Natural killer cell treated with Interleukin-12 subunit alpha and Interleukin-12 subunit beta and Interleukin-15 and Interleukin-18, amount 100 ng/mL, for 72 hours (primary cell): ENCODE results near the gene RUFY4. TPM values are rescaled to one million over a fixed set of nuclear protein-coding genes. Genes with fewer than 3 reads are reported as not detected.
"Not testable (repeated sequence)": the region's sequence is repeated elsewhere in the genome, so short reads cannot be mapped to it uniquely, and the experiment has no call there.

ENCODE experiments used
- ATAC-seq, 2 donors: fragments of 150-1000 bp; cut with Tn5 transposase in 1 of 2; sonication (Bioruptor Pico), chemical (Tn5 transposase) in 1 of 2; 2 replicates each; pipeline ENCODE4 v1.10.0; 2021
- DNase-seq: peaks from one replicate; pipeline ENCODE4 v3.0.0; 2022; ENCODE audit warnings: low spot score
- H3K27ac Mint-ChIP-seq, 2 donors: 1 replicate in 1 of 2; 2 replicates in 1 of 2; pipeline ENCODE4 v1.8.0; 2022; ENCODE audit warnings: mixed read lengths in 2 of 2, mild to moderate bottlenecking in 1 of 2, moderate library complexity in 1 of 2
- H3K27me3 Mint-ChIP-seq, 2 donors: 1 replicate in 1 of 2; 2 replicates in 1 of 2; pipeline ENCODE4 v1.8.0; 2022; ENCODE audit warnings: mixed read lengths in 2 of 2
- H3K36me3 Mint-ChIP-seq: one replicate; pipeline ENCODE4 v1.8.0; 2022; ENCODE audit warnings: mixed read lengths
- H3K4me1 Mint-ChIP-seq, 2 donors: 1 replicate in 1 of 2; 2 replicates in 1 of 2; pipeline ENCODE4 v1.8.0; 2022; ENCODE audit warnings: low read depth in 2 of 2, mixed read lengths in 2 of 2, mild to moderate bottlenecking in 1 of 2
- H3K4me3 Mint-ChIP-seq: one replicate; pipeline ENCODE4 v1.8.0; 2022; ENCODE audit warnings: mixed read lengths
- H3K9me3 Mint-ChIP-seq: 2 replicates; pipeline ENCODE4 v1.8.0; 2022; ENCODE audit warnings: mixed read lengths
- total RNA-seq, 2 donors: library from RNA; stranded (reverse); gene quantifications; one replicate each; pipeline ENCODE4 v1.2.3, GENCODE V29; 2022

Gene RUFY4
- total RNA-seq, 2 donors from 2014 or later: 0.86 TPM; not detected in 1

GRCh38 chr2:218035463-218036100 is 33.5 kb upstream of the RUFY4 start:
- no peak overlapping the region for H3K4me3 Mint-ChIP-seq
- H3K27me3 Mint-ChIP-seq: peaks cover 21 to 35% of the 10 kb centered on the region in 2 donors
- ATAC-seq (no peak), DNase-seq (no peak)
- no peaks in the 10 kb centered on the region for H3K36me3 Mint-ChIP-seq
- H3K4me1 Mint-ChIP-seq: peaks cover 10 to 12% of the 10 kb centered on the region in 2 donors
- H3K9me3 Mint-ChIP-seq: no peaks in the 10 kb centered on the region
- no peak overlapping the region for H3K27ac Mint-ChIP-seq

- Mint-ChIP-seq H3K27me3 (peaks cover 27 to 43% of the 10 kb centered on the region in 2 donors), H3K4me1 (peaks cover 10 to 12% of the 10 kb centered on the region in 2 donors), H3K4me3 (no peak overlapping the region), H3K36me3 (no peaks in the 10 kb centered on the region), H3K27ac (no peak overlapping the region), H3K9me3 (no peaks in the 10 kb centered on the region)
- DNase-seq (no peak), ATAC-seq (no peak)
These were observed 32.7 kb upstream of the RUFY4 start for GRCh38 chr2:218036371-218036770.

- Mint-ChIP-seq H3K27ac (no peak overlapping the region), H3K9me3 (no peaks in the 10 kb centered on the region), H3K4me3 (no peak overlapping the region), H3K36me3 (no peaks in the 10 kb centered on the region), H3K27me3 (peaks cover 30 to 46% of the 10 kb centered on the region in 2 donors), H3K4me1 (peaks cover 8 to 12% of the 10 kb centered on the region in 2 donors)
- DNase-seq (no peak), ATAC-seq (no peak)
These were observed 29.9 kb upstream of the RUFY4 start for GRCh38 chr2:218039171-218039570.

GRCh38 chr2:218040883-218041282 is 28.2 kb upstream of the RUFY4 start:
- no peak overlapping the region for H3K4me3 Mint-ChIP-seq
- H3K27me3 Mint-ChIP-seq: peaks cover 30 to 47% of the 10 kb centered on the region in 2 donors
- H3K9me3 Mint-ChIP-seq: no peaks in the 10 kb centered on the region
- peak overlapping the region in 1 of 2 donors; percentile 10 for H3K27ac Mint-ChIP-seq
- no peak for ATAC-seq
- H3K36me3 Mint-ChIP-seq: peaks cover 5% of the 10 kb centered on the region
- DNase-seq: no peak
- H3K4me1 Mint-ChIP-seq: peaks cover 8 to 12% of the 10 kb centered on the region in 2 donors

- H3K4me1 Mint-ChIP-seq: peaks cover 3 to 9% of the 10 kb centered on the region in 2 donors
- peaks cover 5% of the 10 kb centered on the region for H3K36me3 Mint-ChIP-seq
- no peaks in the 10 kb centered on the region for H3K9me3 Mint-ChIP-seq
- DNase-seq: no peak
- H3K27ac Mint-ChIP-seq: peak overlapping the region in 1 of 2 donors; percentile 10
- no peak overlapping the region for H3K4me3 Mint-ChIP-seq
- no peak for ATAC-seq
- peaks cover 33 to 52% of the 10 kb centered on the region in 2 donors for H3K27me3 Mint-ChIP-seq
These were observed 27.5 kb upstream of the RUFY4 start for GRCh38 chr2:218041302-218042168.

GRCh38 chr2:218043100-218043499 is 26.0 kb upstream of the RUFY4 start:
- H3K27ac Mint-ChIP-seq: no peak overlapping the region
- ATAC-seq (no peak), DNase-seq (no peak)
- peaks cover 5% of the 10 kb centered on the region for H3K36me3 Mint-ChIP-seq
- H3K4me1 Mint-ChIP-seq: peaks cover 0 to 6% of the 10 kb centered on the region in 2 donors
- H3K9me3 Mint-ChIP-seq: no peaks in the 10 kb centered on the region
- no peak overlapping the region for H3K4me3 Mint-ChIP-seq
- peaks cover 30 to 45% of the 10 kb centered on the region in 2 donors for H3K27me3 Mint-ChIP-seq

GRCh38 chr2:218043701-218044109 is 25.3 kb upstream of the RUFY4 start:
- no peak overlapping the region for H3K4me3 Mint-ChIP-seq
- H3K4me1 Mint-ChIP-seq: peaks cover 0 to 4% of the 10 kb centered on the region in 2 donors
- H3K36me3 Mint-ChIP-seq: peaks cover 5% of the 10 kb centered on the region
- H3K27me3 Mint-ChIP-seq: peaks cover 26 to 45% of the 10 kb centered on the region in 2 donors
- ATAC-seq (no peak), DNase-seq (no peak)
- H3K9me3 Mint-ChIP-seq: no peaks in the 10 kb centered on the region
- H3K27ac Mint-ChIP-seq: no peak overlapping the region

GRCh38 chr2:218044599-218044998 is 24.5 kb upstream of the RUFY4 start:
- H3K4me1 Mint-ChIP-seq, ATAC-seq, DNase-seq, H3K4me3 Mint-ChIP-seq, H3K9me3 Mint-ChIP-seq, H3K36me3 Mint-ChIP-seq, H3K27ac Mint-ChIP-seq: not testable (repeated sequence)
- H3K27me3 Mint-ChIP-seq: peaks cover 19 to 40% of the 10 kb centered on the region in 2 donors

- peaks cover 5% of the 10 kb centered on the region for H3K36me3 Mint-ChIP-seq
- ATAC-seq (no peak), DNase-seq (no peak)
- no peaks in the 10 kb centered on the region for H3K9me3 Mint-ChIP-seq
- H3K27me3 Mint-ChIP-seq: peaks cover 16 to 36% of the 10 kb centered on the region in 2 donors
- no peak overlapping the region for H3K27ac Mint-ChIP-seq
- no peak overlapping the region for H3K4me3 Mint-ChIP-seq
- H3K4me1 Mint-ChIP-seq: no peaks in the 10 kb centered on the region
These were observed 22.8 kb upstream of the RUFY4 start for GRCh38 chr2:218046238-218046637.

- Mint-ChIP-seq H3K4me1 (no peaks in the 10 kb centered on the region), H3K27ac (no peak overlapping the region), H3K36me3 (peaks cover 5% of the 10 kb centered on the region), H3K9me3 (no peaks in the 10 kb centered on the region), H3K4me3 (no peak overlapping the region), H3K27me3 (peaks cover 12 to 38% of the 10 kb centered on the region in 2 donors)
- no peak for ATAC-seq
- DNase-seq: no peak
These were observed 21.4 kb upstream of the RUFY4 start for GRCh38 chr2:218047536-218048225.

GRCh38 chr2:218051903-218052302 is 17.1 kb upstream of the RUFY4 start:
- Mint-ChIP-seq H3K27me3 (peaks cover 18 to 44% of the 10 kb centered on the region in 2 donors), H3K27ac (no peak overlapping the region), H3K36me3 (no peaks in the 10 kb centered on the region), H3K4me1 (no peaks in the 10 kb centered on the region), H3K4me3 (no peak overlapping the region), H3K9me3 (no peaks in the 10 kb centered on the region)
- no peak for DNase-seq
- ATAC-seq: no peak

GRCh38 chr2:218059289-218059688 is 9.8 kb upstream of the RUFY4 start:
- no peak for DNase-seq
- no peak overlapping the region for H3K27ac Mint-ChIP-seq
- no peaks in the 10 kb centered on the region for H3K4me1 Mint-ChIP-seq
- peaks cover 27 to 44% of the 10 kb centered on the region in 2 donors for H3K27me3 Mint-ChIP-seq
- no peak for ATAC-seq
- no peak overlapping the region for H3K4me3 Mint-ChIP-seq
- H3K36me3 Mint-ChIP-seq: no peaks in the 10 kb centered on the region
- no peaks in the 10 kb centered on the region for H3K9me3 Mint-ChIP-seq

- H3K4me3 Mint-ChIP-seq: no peak overlapping the region
- DNase-seq: no peak
- no peaks in the 10 kb centered on the region for H3K36me3 Mint-ChIP-seq
- no peaks in the 10 kb centered on the region for H3K9me3 Mint-ChIP-seq
- no peaks in the 10 kb centered on the region for H3K4me1 Mint-ChIP-seq
- peaks cover 27 to 44% of the 10 kb centered on the region in 2 donors for H3K27me3 Mint-ChIP-seq
- H3K27ac Mint-ChIP-seq: no peak overlapping the region
- no peak for ATAC-seq
These were observed 8.9 kb upstream of the RUFY4 start for GRCh38 chr2:218060118-218060517.
